Lung (tissue), 12 donors: ENCODE measurements around the gene DSC3. TPM values are rescaled to one million over a fixed set of nuclear protein-coding genes. Genes with fewer than 3 reads are reported as not detected.

ENCODE experiments used
- ATAC-seq: fragments of 200-7000 bp; cut with Tn5 transposase; one replicate; pipeline ENCODE4 v1.9.1; 2020; ENCODE audit warnings: moderate number of reproducible peaks; ENCODE audit not compliant: insufficient read depth, low FRiP score
- DNase-seq, 3 donors: peaks; one replicate each; pipeline ENCODE4 v3.0.0-alpha.2; 2013 to 2017
- H3K27ac ChIP-seq, 2 donors: one replicate each; pipeline ENCODE4 v1.5.1; 2013; ENCODE audit warnings: mild to moderate bottlenecking in 2 of 2, moderate library complexity in 2 of 2, control low read depth in 1 of 2, inconsistent platforms in 1 of 2, low read depth in 1 of 2, low read length in 1 of 2
- H3K27me3 ChIP-seq, 3 donors: one replicate each; pipeline ENCODE4 v1.5.1; 2013; ENCODE audit warnings: low read length in 2 of 3; ENCODE audit not compliant: control insufficient read depth in 3 of 3, insufficient read depth in 3 of 3
- H3K36me3 ChIP-seq, 4 donors: one replicate each; pipeline ENCODE4 v1.5.1; 2013; ENCODE audit warnings: low read length in 4 of 4, mild to moderate bottlenecking in 1 of 4, moderate library complexity in 1 of 4; ENCODE audit not compliant: control insufficient read depth in 4 of 4, insufficient read depth in 4 of 4
- H3K4me1 ChIP-seq, 5 donors: one replicate each; pipeline ENCODE4 v1.5.1; 2013; ENCODE audit warnings: low read length in 5 of 5, mild to moderate bottlenecking in 2 of 5, moderate library complexity in 1 of 5; ENCODE audit not compliant: control insufficient read depth in 5 of 5, insufficient read depth in 5 of 5
- H3K4me3 ChIP-seq: one replicate; pipeline ENCODE4 v1.5.1; 2013; ENCODE audit warnings: mild to moderate bottlenecking, control low read depth, moderate library complexity
- H3K9ac ChIP-seq, 2 donors: one replicate each; pipeline ENCODE4 v1.5.1; 2013; ENCODE audit warnings: low read length in 2 of 2, control low read depth in 1 of 2; ENCODE audit not compliant: insufficient read depth in 1 of 2
- H3K9me3 ChIP-seq, 4 donors: one replicate each; pipeline ENCODE4 v1.5.1; 2013; ENCODE audit warnings: low read length in 3 of 4, mild to moderate bottlenecking in 1 of 4, moderate library complexity in 1 of 4; ENCODE audit not compliant: control insufficient read depth in 4 of 4, insufficient read depth in 3 of 4
- WGBS, 2 donors: extraction: QIAGEN DNeasy Blood & Tissue Kit; methylation state at CpG; one replicate each; pipeline ENCODE4 v1.1.7; 2013; 5-methylcytosine and 5-hydroxymethylcytosine counted together
- polyA plus RNA-seq, 2 donors: library from polyadenylated mRNA; stranded (reverse); fragments of 200-250 nt; gene quantifications; one replicate each; pipeline ENCODE4 v1.2.1, GENCODE V29; 2013
- total RNA-seq, 2 donors: library from RNA; depleted of rRNA in 1 of 2; stranded (reverse); fragments of >200 nt in 1 of 2; gene quantifications; one replicate each; pipeline ENCODE4 v1.2.1, GENCODE V29; 2014 to 2021
- TF ChIP-seq, protein P1 (sequence below): IDR thresholded peaks from 2 replicates; pipeline ENCODE4 v1.5.1; 2012; ENCODE audit warnings: mild to moderate bottlenecking; ENCODE audit errors: control extremely low read depth, extremely low read depth
- donor health status: control.
- donor health status: control.
- donor health status: Bipolar disorder and iron deficiency.
- donor health status: healthy.
- donor health status: DM: yes; HTN: yes; CAD: no.

The DSC3 gene
- total and polyA plus RNA-seq, 4 donors, result 0.41 to 1.3 (median 0.52) TPM

DNA sequence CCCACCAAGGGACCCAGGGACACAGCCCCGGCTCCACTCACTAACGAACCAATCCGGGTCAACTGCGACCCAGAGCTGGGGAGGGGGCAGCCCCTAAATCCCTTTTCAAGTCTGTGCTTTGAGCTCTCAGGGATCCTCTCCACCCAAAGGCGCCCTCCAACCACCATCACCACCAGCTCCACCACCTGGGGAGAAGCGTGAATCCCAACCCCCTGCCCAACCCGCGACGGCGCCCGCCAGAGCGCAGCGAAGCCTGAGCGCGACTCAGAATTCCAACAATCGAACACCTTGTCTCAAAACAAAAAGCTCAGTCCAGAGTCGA, 497 bp downstream of the DSC3 start:
- H3K27me3 ChIP-seq, result peaks cover 0 to 70% (median 60%) of the 10 kb centered on the region in 3 donors
- peak in 1 of 3 donors; percentile 14 for DNase-seq
- no peak overlapping the region for H3K27ac ChIP-seq
- no peak overlapping the region for H3K4me3 ChIP-seq
- H3K9ac ChIP-seq, result no peak overlapping the region
- ATAC-seq, result no peak
- no peaks in the 10 kb centered on the region for H3K36me3 ChIP-seq
- H3K9me3 ChIP-seq, result peaks cover 0 to 4% (median 0%) of the 10 kb centered on the region in 4 donors
- TF ChIP-seq, protein P1, sequence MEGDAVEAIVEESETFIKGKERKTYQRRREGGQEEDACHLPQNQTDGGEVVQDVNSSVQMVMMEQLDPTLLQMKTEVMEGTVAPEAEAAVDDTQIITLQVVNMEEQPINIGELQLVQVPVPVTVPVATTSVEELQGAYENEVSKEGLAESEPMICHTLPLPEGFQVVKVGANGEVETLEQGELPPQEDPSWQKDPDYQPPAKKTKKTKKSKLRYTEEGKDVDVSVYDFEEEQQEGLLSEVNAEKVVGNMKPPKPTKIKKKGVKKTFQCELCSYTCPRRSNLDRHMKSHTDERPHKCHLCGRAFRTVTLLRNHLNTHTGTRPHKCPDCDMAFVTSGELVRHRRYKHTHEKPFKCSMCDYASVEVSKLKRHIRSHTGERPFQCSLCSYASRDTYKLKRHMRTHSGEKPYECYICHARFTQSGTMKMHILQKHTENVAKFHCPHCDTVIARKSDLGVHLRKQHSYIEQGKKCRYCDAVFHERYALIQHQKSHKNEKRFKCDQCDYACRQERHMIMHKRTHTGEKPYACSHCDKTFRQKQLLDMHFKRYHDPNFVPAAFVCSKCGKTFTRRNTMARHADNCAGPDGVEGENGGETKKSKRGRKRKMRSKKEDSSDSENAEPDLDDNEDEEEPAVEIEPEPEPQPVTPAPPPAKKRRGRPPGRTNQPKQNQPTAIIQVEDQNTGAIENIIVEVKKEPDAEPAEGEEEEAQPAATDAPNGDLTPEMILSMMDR, result no peak
- 4 to 7% methylated on average over 17 of the region's 17 CpGs for WGBS, 2 donors
- H3K4me1 ChIP-seq, result peaks cover 0 to 25% (median 4%) of the 10 kb centered on the region in 5 donors

DNA sequence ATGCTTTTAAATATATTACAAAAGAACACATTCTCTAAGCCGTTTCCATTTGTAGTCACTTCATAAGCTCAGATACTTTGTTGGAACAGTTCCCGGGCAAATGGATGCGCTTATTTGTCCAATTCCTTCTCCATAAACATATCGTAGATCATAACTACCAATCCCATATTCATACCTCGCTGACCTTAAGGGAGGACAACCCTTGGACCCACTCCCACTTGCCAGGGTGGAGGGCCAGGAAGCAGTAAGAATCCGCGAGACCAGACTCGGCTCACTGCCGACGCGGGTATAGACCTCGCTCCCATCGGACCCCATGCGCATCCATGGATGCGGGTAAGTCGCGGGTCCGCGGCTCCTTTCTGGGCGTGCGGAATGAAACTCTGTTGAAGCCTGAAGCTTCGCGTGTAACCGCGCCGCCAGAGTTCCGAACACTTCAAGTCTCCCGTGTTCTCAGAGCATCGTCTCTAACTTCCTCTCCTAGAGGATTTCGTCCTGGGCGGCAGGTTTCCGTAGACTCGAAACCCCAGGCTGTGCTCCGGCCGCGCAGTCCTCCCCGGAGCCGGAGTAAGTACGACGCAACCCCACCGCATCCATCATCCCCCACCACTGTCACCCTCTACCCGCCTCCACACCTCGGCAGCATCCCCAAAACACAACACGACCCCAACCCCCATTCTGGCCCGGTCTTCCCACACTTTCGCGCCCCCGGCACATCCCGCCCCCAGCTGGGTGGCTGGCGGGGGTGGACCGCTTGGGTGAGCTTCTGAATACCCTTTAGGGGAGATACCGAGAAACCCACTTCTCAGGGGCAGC, 1.1 kb downstream of the DSC3 start:
- peaks cover 0 to 4% (median 0%) of the 10 kb centered on the region in 4 donors for H3K9me3 ChIP-seq
- no peak overlapping the region for H3K27ac ChIP-seq
- H3K9ac ChIP-seq, result no peak overlapping the region
- H3K36me3 ChIP-seq, result no peaks in the 10 kb centered on the region
- ATAC-seq, result no peak
- WGBS, 2 donors, result 2 to 5% methylated on average over 52 of the region's 52 CpGs
- peak; percentile 49 to 85 (median 69) for DNase-seq
- peaks cover 0 to 66% (median 60%) of the 10 kb centered on the region in 3 donors for H3K27me3 ChIP-seq
- TF ChIP-seq, protein P1, result no peak
- no peak overlapping the region for H3K4me3 ChIP-seq
- H3K4me1 ChIP-seq, result peaks cover 0 to 25% (median 4%) of the 10 kb centered on the region in 5 donors

DNA sequence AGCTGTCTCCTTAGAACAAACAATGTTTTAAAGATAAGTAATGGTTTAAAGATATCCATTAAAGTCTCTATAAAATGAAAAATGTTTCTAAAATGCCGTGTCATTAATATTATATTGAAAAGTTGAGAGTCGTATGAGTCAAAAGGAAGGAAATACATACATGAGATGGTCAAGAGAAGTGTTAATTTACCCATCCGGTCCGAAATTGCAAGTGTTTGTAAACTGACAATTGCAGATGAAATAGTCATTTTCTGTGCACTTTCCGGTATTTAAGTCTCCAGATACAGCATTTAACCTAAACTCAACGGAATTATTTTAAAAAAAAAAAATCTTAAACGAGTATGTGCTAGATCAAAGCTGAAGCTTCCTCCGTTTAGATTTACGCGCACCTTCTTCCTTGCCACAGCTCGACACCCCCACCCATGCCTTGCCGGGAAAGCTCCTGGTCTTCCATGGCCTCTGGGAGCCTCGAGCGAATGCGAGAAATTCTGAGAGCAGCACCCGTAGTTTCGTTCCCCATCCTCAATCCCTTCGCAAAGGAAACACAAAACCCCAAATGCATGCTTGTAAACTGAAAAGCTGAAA, 1.8 kb downstream of the DSC3 start:
- WGBS, 2 donors, result 9 to 11% methylated on average over 18 of the region's 18 CpGs
- Histone ChIP-seq H3K9me3 (peaks cover 0 to 4% (median 0%) of the 10 kb centered on the region in 4 donors), H3K9ac (no peak overlapping the region), H3K27ac (no peak overlapping the region), H3K4me1 (peaks cover 0 to 25% (median 4%) of the 10 kb centered on the region in 5 donors), H3K4me3 (no peak overlapping the region), H3K36me3 (no peaks in the 10 kb centered on the region), H3K27me3 (peaks cover 0 to 65% (median 60%) of the 10 kb centered on the region in 3 donors)
- TF ChIP-seq, protein P1, result no peak
- ATAC-seq (no peak), DNase-seq (peak in 1 of 3 donors; percentile 39)
